ENCODE measurements around the gene KRTAP9-1. TPM values are rescaled to one million over a fixed set of nuclear protein-coding genes. Genes with fewer than 3 reads are reported as not detected.

Gene KRTAP9-1
- total RNA-seq, 2 experiments from 2014 or later, result not detected

- Mint-ChIP-seq H3K27me3 (ENCODE audit: low read depth) (peaks cover 1% of the 10 kb centered on the region), H3K27ac (no peak within 1 kb of the TSS), H3K4me3 (no peak within 1 kb of the TSS), H3K9me3 (no peaks in the 10 kb centered on the region), H3K4me1 (ENCODE audit: low read depth) (no peaks in the 10 kb centered on the region), H3K36me3 (ENCODE audit: low read depth) (no peaks in the 10 kb centered on the region)
- intact Hi-C loops (cut with micrococcal nuclease), result no loop called here
- DNase-seq, result no peak
- CTCF ChIA-PET, result interaction anchor here (0.5 to 0.7 kb wide), 3 partner anchors 211 to 336 kb away, joined by 4 to 5 read pairs (median 4); no protein-coding TSS in a partner anchor
These were observed 29.0 kb upstream of the KRTAP9-1 start, which contains the start of gene KRTAP4-4 for GRCh38 chr17:41160648-41161047. KRTAP4-4 (minus strand) TSS chr17:41160748; CDS start chr17:41160691, 57 bp downstream.

GRCh38 chr17:41163828-41164227 lies 25.9 kb upstream of the KRTAP9-1 start:
- H3K27me3 Mint-ChIP-seq (ENCODE audit: low read depth), result no peaks in the 10 kb centered on the region
- CTCF ChIA-PET, result no interaction called here
- intact Hi-C loops (cut with micrococcal nuclease), result no loop called here
- DNase-seq, result no peak
- no peak overlapping the region for H3K27ac Mint-ChIP-seq
- no peaks in the 10 kb centered on the region for H3K36me3 Mint-ChIP-seq (ENCODE audit: low read depth)
- no peaks in the 10 kb centered on the region for H3K9me3 Mint-ChIP-seq
- H3K4me1 Mint-ChIP-seq (ENCODE audit: low read depth), result no peaks in the 10 kb centered on the region
- no peak overlapping the region for H3K4me3 Mint-ChIP-seq

DNA sequence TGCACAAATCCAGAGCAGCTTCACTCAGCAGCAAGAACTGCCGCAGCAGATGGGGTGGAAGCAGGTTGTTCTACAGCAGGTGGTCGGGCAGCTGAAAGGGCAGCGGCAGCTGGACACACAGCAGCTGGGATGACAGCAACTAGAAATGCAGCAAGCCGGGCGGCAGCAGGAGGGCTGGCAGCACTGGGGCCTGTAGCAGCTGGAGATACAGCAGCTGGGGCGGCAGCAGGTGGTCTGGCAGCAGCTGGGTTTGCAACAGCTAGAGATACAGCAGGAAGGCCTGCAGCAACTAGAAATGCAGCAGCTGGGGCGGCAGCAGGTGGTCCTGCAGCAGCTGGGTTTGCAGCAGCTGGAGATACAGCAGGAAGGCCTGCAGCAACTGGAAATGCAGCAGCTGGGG lies 22.1 kb upstream of the KRTAP9-1 start:
- H3K4me1 Mint-ChIP-seq (ENCODE audit: low read depth), result no peaks in the 10 kb centered on the region
- H3K36me3 Mint-ChIP-seq (ENCODE audit: low read depth), result no peaks in the 10 kb centered on the region
- H3K27me3 Mint-ChIP-seq (ENCODE audit: low read depth), result no peaks in the 10 kb centered on the region
- CTCF ChIA-PET, result no interaction called here
- no peak overlapping the region for H3K4me3 Mint-ChIP-seq
- no peak overlapping the region for H3K27ac Mint-ChIP-seq
- H3K9me3 Mint-ChIP-seq, result no peaks in the 10 kb centered on the region
- DNase-seq, result no peak
- intact Hi-C loops (cut with micrococcal nuclease), result no loop called here

- CTCF ChIA-PET, result no interaction called here
- Mint-ChIP-seq H3K9me3 (no peaks in the 10 kb centered on the region), H3K27ac (no peak within 1 kb of the TSS), H3K4me1 (ENCODE audit: low read depth) (no peaks in the 10 kb centered on the region), H3K4me3 (no peak within 1 kb of the TSS), H3K36me3 (ENCODE audit: low read depth) (no peaks in the 10 kb centered on the region), H3K27me3 (ENCODE audit: low read depth) (no peaks in the 10 kb centered on the region)
- intact Hi-C loops (cut with micrococcal nuclease), result no loop called here
- DNase-seq, result no peak
These were observed 21.6 kb upstream of the KRTAP9-1 start, which contains the start of gene KRTAP4-3 for GRCh38 chr17:41168121-41168520. KRTAP4-3 (minus strand) TSS chr17:41168221; CDS start chr17:41168172, 49 bp downstream.

DNA sequence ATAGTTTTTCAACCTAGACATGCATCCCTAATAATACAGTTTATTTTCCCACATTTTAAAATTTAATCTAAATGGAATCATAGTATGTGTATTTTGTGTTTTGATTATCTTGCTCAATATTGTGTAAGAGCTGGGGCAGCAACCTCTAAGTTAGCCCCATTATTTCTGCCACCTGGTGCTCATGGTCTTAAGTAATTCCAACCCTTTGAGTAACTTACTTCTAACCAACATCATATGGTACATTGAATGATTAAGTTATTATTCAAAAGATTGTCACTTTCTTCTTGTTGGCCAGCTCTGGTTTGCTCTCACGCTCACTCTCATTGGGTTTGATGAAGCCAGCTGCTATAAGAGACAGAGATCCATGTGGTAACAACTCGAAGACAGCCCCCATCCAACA lies 17.8 kb upstream of the KRTAP9-1 start:
- DNase-seq, result no peak
- H3K4me3 Mint-ChIP-seq, result no peak overlapping the region
- H3K27me3 Mint-ChIP-seq (ENCODE audit: low read depth), result no peaks in the 10 kb centered on the region
- no peaks in the 10 kb centered on the region for H3K36me3 Mint-ChIP-seq (ENCODE audit: low read depth)
- H3K4me1 Mint-ChIP-seq (ENCODE audit: low read depth), result no peaks in the 10 kb centered on the region
- no peaks in the 10 kb centered on the region for H3K9me3 Mint-ChIP-seq
- intact Hi-C loops (cut with micrococcal nuclease), result no loop called here
- H3K27ac Mint-ChIP-seq, result no peak overlapping the region
- CTCF ChIA-PET, result no interaction called here

GRCh38 chr17:41176744-41177387 lies 12.8 kb upstream of the KRTAP9-1 start:
- CTCF ChIA-PET, result no interaction called here
- Mint-ChIP-seq H3K4me3 (no peak overlapping the region), H3K4me1 (ENCODE audit: low read depth) (no peaks in the 10 kb centered on the region), H3K27me3 (ENCODE audit: low read depth) (no peaks in the 10 kb centered on the region), H3K36me3 (ENCODE audit: low read depth) (no peaks in the 10 kb centered on the region), H3K27ac (no peak overlapping the region), H3K9me3 (no peaks in the 10 kb centered on the region)
- no peak for DNase-seq
- intact Hi-C loops (cut with micrococcal nuclease), result no loop called here

- Mint-ChIP-seq H3K4me3 (no peak within 1 kb of the TSS), H3K9me3 (no peaks in the 10 kb centered on the region), H3K36me3 (ENCODE audit: low read depth) (no peaks in the 10 kb centered on the region), H3K4me1 (ENCODE audit: low read depth) (no peaks in the 10 kb centered on the region), H3K27me3 (ENCODE audit: low read depth) (no peaks in the 10 kb centered on the region), H3K27ac (no peak within 1 kb of the TSS)
- intact Hi-C loops (cut with micrococcal nuclease), result no loop called here
- CTCF ChIA-PET, result no interaction called here
- DNase-seq, result no peak
These were observed 11.9 kb upstream of the KRTAP9-1 start, which contains the start of gene KRTAP4-2 for GRCh38 chr17:41177727-41178271. KRTAP4-2 (minus strand) TSS chr17:41178221; CDS start chr17:41178164, 57 bp downstream.

GRCh38 chr17:41178341-41178740 lies 11.3 kb upstream of the KRTAP9-1 start:
- no peak overlapping the region for H3K4me3 Mint-ChIP-seq
- H3K27me3 Mint-ChIP-seq (ENCODE audit: low read depth), result no peaks in the 10 kb centered on the region
- no peaks in the 10 kb centered on the region for H3K4me1 Mint-ChIP-seq (ENCODE audit: low read depth)
- CTCF ChIA-PET, result interaction anchor here (0.6 kb wide), 1 partner anchor 108 kb away, joined by 3 read pairs; no protein-coding TSS in a partner anchor
- DNase-seq, result no peak
- no peak overlapping the region for H3K27ac Mint-ChIP-seq
- H3K9me3 Mint-ChIP-seq, result no peaks in the 10 kb centered on the region
- H3K36me3 Mint-ChIP-seq (ENCODE audit: low read depth), result no peaks in the 10 kb centered on the region
- intact Hi-C loops (cut with micrococcal nuclease), result no loop called here

- intact Hi-C loops (cut with micrococcal nuclease), result no loop called here
- no peaks in the 10 kb centered on the region for H3K9me3 Mint-ChIP-seq
- no peaks in the 10 kb centered on the region for H3K4me1 Mint-ChIP-seq (ENCODE audit: low read depth)
- H3K4me3 Mint-ChIP-seq, result no peak overlapping the region
- CTCF ChIA-PET, result interaction anchor here (0.6 kb wide), 1 partner anchor 107 kb away, joined by 3 read pairs; no protein-coding TSS in a partner anchor
- no peaks in the 10 kb centered on the region for H3K36me3 Mint-ChIP-seq (ENCODE audit: low read depth)
- no peaks in the 10 kb centered on the region for H3K27me3 Mint-ChIP-seq (ENCODE audit: low read depth)
- no peak overlapping the region for H3K27ac Mint-ChIP-seq
- no peak for DNase-seq
These were observed 10.7 kb upstream of the KRTAP9-1 start for GRCh38 chr17:41178843-41179616.

GRCh38 chr17:41184480-41184961 lies 5.2 kb upstream of the KRTAP9-1 start, which contains the start of gene KRTAP4-1:
KRTAP4-1 (minus strand) TSS chr17:41184911; CDS start chr17:41184854, 57 bp downstream.
- H3K27me3 Mint-ChIP-seq (ENCODE audit: low read depth), result peaks cover 3% of the 10 kb centered on the region
- H3K9me3 Mint-ChIP-seq, result no peaks in the 10 kb centered on the region
- CTCF ChIA-PET, result interaction anchor here (0.6 kb wide), 1 partner anchor 223 kb away, joined by 3 read pairs; no protein-coding TSS in a partner anchor
- H3K27ac Mint-ChIP-seq, result no peak within 1 kb of the TSS
- intact Hi-C loops (cut with micrococcal nuclease), result no loop called here
- H3K36me3 Mint-ChIP-seq (ENCODE audit: low read depth), result no peaks in the 10 kb centered on the region
- no peak for DNase-seq
- H3K4me1 Mint-ChIP-seq (ENCODE audit: low read depth), result no peaks in the 10 kb centered on the region
- H3K4me3 Mint-ChIP-seq, result no peak within 1 kb of the TSS

DNA sequence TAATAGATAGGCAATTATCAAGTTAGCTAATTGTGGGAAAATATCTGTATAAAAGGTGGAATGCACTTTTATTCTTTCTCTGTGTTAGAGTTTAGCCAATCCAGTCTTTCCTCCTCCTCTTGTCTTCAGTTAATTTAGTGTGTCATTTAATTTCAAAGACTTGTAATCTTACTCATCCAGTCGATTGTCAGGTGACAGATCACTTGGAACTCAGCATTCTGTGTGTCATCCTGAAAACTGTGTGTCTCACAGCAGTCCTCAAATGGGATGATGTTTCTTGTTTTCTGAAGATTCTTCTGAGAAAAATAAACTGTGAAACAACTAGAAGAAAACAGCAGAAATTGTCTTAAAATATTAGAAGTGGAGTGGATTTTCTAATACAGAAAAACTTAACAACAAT lies 4.7 kb upstream of the KRTAP9-1 start:
- Mint-ChIP-seq H3K9me3 (no peaks in the 10 kb centered on the region), H3K27me3 (ENCODE audit: low read depth) (peaks cover 3% of the 10 kb centered on the region), H3K4me1 (ENCODE audit: low read depth) (no peaks in the 10 kb centered on the region), H3K4me3 (no peak overlapping the region), H3K36me3 (ENCODE audit: low read depth) (no peaks in the 10 kb centered on the region), H3K27ac (no peak overlapping the region)
- CTCF ChIA-PET, result interaction anchor here (0.6 kb wide), 1 partner anchor 223 kb away, joined by 3 read pairs; no protein-coding TSS in a partner anchor
- no peak for DNase-seq
- intact Hi-C loops (cut with micrococcal nuclease), result no loop called here

DNA sequence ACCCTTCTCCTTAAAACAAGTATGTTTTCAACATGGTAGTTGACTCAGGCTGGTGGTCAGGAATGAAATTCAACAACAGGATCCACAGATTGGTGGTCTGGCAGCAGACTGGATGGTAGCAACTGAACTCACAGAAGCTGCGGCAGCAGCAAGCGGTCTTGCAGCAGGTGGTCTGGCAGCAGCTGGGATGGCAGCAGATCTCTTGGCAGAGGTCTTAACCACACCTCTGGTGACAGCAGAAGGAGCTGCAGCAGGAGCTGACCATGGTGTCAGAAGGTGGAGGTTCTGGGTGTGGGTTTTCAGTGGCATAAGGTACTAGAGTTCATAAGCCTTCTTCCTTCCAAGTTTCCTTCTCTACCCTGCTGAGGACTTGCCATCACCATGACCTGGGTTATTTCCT lies 2.8 kb upstream of the KRTAP9-1 start:
- Mint-ChIP-seq H3K27ac (no peak overlapping the region), H3K36me3 (ENCODE audit: low read depth) (no peaks in the 10 kb centered on the region), H3K4me3 (no peak overlapping the region), H3K27me3 (ENCODE audit: low read depth) (peaks cover 3% of the 10 kb centered on the region), H3K4me1 (ENCODE audit: low read depth) (no peaks in the 10 kb centered on the region), H3K9me3 (no peaks in the 10 kb centered on the region)
- DNase-seq, result no peak
- CTCF ChIA-PET, result no interaction called here
- intact Hi-C loops (cut with micrococcal nuclease), result no loop called here

Measured in activated naive CD4-positive, alpha-beta T cell treated with anti-CD3 and anti-CD28 coated beads for 36 hours (primary cell).